ENCODE results near the gene NAA30.

NAA30 gene

GRCh38 chr14:57405562-57405961, 15.2 kb downstream of the NAA30 start:
- ChIA-PET CTCF (no interaction called here), POLR2A (no interaction called here)
- TF ChIP-seq FOXM1 (IDR thresholded peaks at IDR 0.05; ENCODE audit: borderline replicate concordance): no peak
- no peak for DNase-seq (ENCODE audit: extremely low spot score)

DNA sequence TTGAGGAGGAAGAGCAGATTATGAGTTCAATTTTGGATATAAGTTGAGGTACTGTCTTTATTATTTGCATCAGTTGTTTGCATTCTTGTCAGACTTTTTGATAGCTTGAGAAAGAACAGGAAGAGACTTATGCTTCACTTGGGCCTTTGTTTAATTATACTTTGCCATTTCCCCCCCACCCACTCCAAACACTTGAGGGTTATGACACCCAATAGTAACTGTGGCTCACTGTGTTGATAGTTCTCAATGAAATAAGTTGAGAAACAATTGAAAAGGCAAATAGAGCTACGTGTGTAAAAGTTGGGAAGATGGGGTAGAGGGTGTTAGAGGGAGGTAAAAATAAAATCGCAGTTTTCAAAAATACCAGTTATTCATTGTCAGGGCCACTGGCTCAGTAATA, 17.7 kb downstream of the NAA30 start:
- no peak for DNase-seq (ENCODE audit: extremely low spot score)
- ChIA-PET POLR2A (no interaction called here), CTCF (no interaction called here)

GRCh38 chr14:57408634-57409033, 18.2 kb downstream of the NAA30 start:
- ChIA-PET POLR2A (no interaction called here), CTCF (no interaction called here)
- no peak for TF ChIP-seq PKNOX1 (IDR thresholded peaks at IDR 0.05)
- no peak for TF ChIP-seq SUZ12 (IDR thresholded peaks at IDR 0.05)
- TF ChIP-seq ARNT (IDR thresholded peaks at IDR 0.05): no peak
- TF ChIP-seq HDGF (IDR thresholded peaks at IDR 0.05; ENCODE audit: borderline replicate concordance): no peak
- no peak for TF ChIP-seq L3MBTL2 (conservative IDR thresholded peaks at IDR 0.05)
- no peak for TF ChIP-seq ZNF384 (IDR thresholded peaks at IDR 0.05)
- no peak for TF ChIP-seq SP1 (IDR thresholded peaks at IDR 0.05)
- no peak for DNase-seq (ENCODE audit: extremely low spot score)

More for the DNA sequence above, 17.7 kb downstream of the NAA30 start:
- TF ChIP-seq BHLHE40 (IDR thresholded peaks at IDR 0.05; ENCODE audit: borderline replicate concordance) (no peak), ELF4 (IDR thresholded peaks at IDR 0.05) (no peak), LEF1 (IDR thresholded peaks at IDR 0.05; ENCODE audit: borderline replicate concordance) (no peak), FOXM1 (IDR thresholded peaks at IDR 0.05; ENCODE audit: borderline replicate concordance) (no peak), HDGF (IDR thresholded peaks at IDR 0.05; ENCODE audit: borderline replicate concordance) (no peak), SP1 (IDR thresholded peaks at IDR 0.05) (no peak), CTBP1 (IDR thresholded peaks at IDR 0.05; ENCODE audit: borderline replicate concordance) (no peak), NFRKB (IDR thresholded peaks at IDR 0.05) (no peak), ZNF384 (IDR thresholded peaks at IDR 0.05) (no peak), L3MBTL2 (conservative IDR thresholded peaks at IDR 0.05) (no peak), ARNT (IDR thresholded peaks at IDR 0.05) (no peak), SUZ12 (IDR thresholded peaks at IDR 0.05) (no peak), TARDBP (IDR thresholded peaks at IDR 0.05) (no peak), FOXK2 (IDR thresholded peaks at IDR 0.05) (no peak), FOXA1 (IDR thresholded peaks at IDR 0.05) (no peak), PKNOX1 (IDR thresholded peaks at IDR 0.05) (no peak)

DNA sequence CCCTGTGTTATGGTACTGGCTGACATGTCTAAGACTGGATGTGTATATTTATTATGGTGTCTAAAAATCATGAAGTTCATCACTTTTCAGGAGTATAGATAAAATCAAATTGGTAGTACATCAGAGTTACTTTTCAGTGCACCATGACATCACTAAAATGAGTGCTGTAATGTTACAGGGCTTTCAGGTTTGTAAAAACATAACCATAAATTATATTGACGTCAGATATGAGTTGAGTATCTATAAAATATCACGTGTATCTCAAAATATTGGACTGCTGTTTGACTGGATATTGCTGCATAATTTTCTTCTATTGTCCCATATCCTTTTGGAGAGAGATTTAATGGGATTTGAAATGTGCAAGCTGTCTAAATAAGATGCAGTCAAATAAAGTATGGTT, 22.0 kb downstream of the NAA30 start:
- no peak for DNase-seq (ENCODE audit: extremely low spot score)
- ChIA-PET CTCF (no interaction called here), POLR2A (no interaction called here)
- TF ChIP-seq L3MBTL2 (conservative IDR thresholded peaks at IDR 0.05) (no peak), SP1 (IDR thresholded peaks at IDR 0.05) (no peak), HDGF (IDR thresholded peaks at IDR 0.05; ENCODE audit: borderline replicate concordance) (no peak), PKNOX1 (IDR thresholded peaks at IDR 0.05) (peak; percentile 28; the same call in 1 of the 2 replicates)

- TF ChIP-seq LEF1 (IDR thresholded peaks at IDR 0.05; ENCODE audit: borderline replicate concordance) (no peak), FOXK2 (IDR thresholded peaks at IDR 0.05) (no peak), TARDBP (IDR thresholded peaks at IDR 0.05) (no peak), NFRKB (IDR thresholded peaks at IDR 0.05) (no peak), SUZ12 (IDR thresholded peaks at IDR 0.05) (no peak), ZNF384 (IDR thresholded peaks at IDR 0.05) (no peak), FOXA1 (IDR thresholded peaks at IDR 0.05) (no peak), FOXM1 (IDR thresholded peaks at IDR 0.05; ENCODE audit: borderline replicate concordance) (no peak)
- ChIA-PET CTCF (no interaction called here), POLR2A (interaction anchor here (0.7 kb wide), 1 partner anchor 24 kb away, joined by 3 read pairs; the partner anchor contains the start of gene NAA30)
- DNase-seq (ENCODE audit: extremely low spot score): no peak
These were observed 23.5 kb downstream of the NAA30 start for GRCh38 chr14:57413849-57414248.

- ChIA-PET CTCF (no interaction called here), POLR2A (no interaction called here)
- TF ChIP-seq TARDBP (IDR thresholded peaks at IDR 0.05): no peak
- TF ChIP-seq FOXA1 (IDR thresholded peaks at IDR 0.05): no peak
- no peak for TF ChIP-seq ZNF384 (IDR thresholded peaks at IDR 0.05)
- no peak for TF ChIP-seq FOXK2 (IDR thresholded peaks at IDR 0.05)
- TF ChIP-seq PKNOX1 (IDR thresholded peaks at IDR 0.05): no peak
- TF ChIP-seq ELF4 (IDR thresholded peaks at IDR 0.05): no peak
- TF ChIP-seq CTBP1 (IDR thresholded peaks at IDR 0.05; ENCODE audit: borderline replicate concordance): no peak
- no peak for TF ChIP-seq HDGF (IDR thresholded peaks at IDR 0.05; ENCODE audit: borderline replicate concordance)
- no peak for TF ChIP-seq BHLHE40 (IDR thresholded peaks at IDR 0.05; ENCODE audit: borderline replicate concordance)
- no peak for TF ChIP-seq ARNT (IDR thresholded peaks at IDR 0.05)
- TF ChIP-seq SUZ12 (IDR thresholded peaks at IDR 0.05): no peak
- TF ChIP-seq LEF1 (IDR thresholded peaks at IDR 0.05; ENCODE audit: borderline replicate concordance): no peak
- no peak for TF ChIP-seq NFRKB (IDR thresholded peaks at IDR 0.05)
- TF ChIP-seq L3MBTL2 (conservative IDR thresholded peaks at IDR 0.05): no peak
- no peak for TF ChIP-seq FOXM1 (IDR thresholded peaks at IDR 0.05; ENCODE audit: borderline replicate concordance)
- TF ChIP-seq SP1 (IDR thresholded peaks at IDR 0.05): no peak
- no peak for DNase-seq (ENCODE audit: extremely low spot score)
These were observed 26.8 kb downstream of the NAA30 start for GRCh38 chr14:57417228-57417627.
